BLaER1 (cell line): ENCODE results near the gene ZSCAN22.
"Not testable (repeated sequence)": the region's sequence is repeated elsewhere in the genome, so short reads cannot be mapped to it uniquely, and the experiment has no call there.

Experiments
- H3K27ac ChIP-seq: shearing (Covaris generic); formaldehyde crosslinking; 2 replicates; pipeline ENCODE4 v1.8.1; 2022
- H3K27me3 ChIP-seq: shearing (Covaris generic); formaldehyde crosslinking; 2 replicates; pipeline ENCODE4 v1.8.1; 2022
- H3K36me3 ChIP-seq: shearing (Covaris generic); formaldehyde crosslinking; 2 replicates; pipeline ENCODE4 v1.8.1; 2022
- H3K4me1 ChIP-seq: shearing (Covaris generic); formaldehyde crosslinking; 2 replicates; pipeline ENCODE4 v1.8.1; 2022
- H3K4me2 ChIP-seq: shearing (Covaris generic); formaldehyde crosslinking; 2 replicates; pipeline ENCODE4 v1.8.1; 2022
- H3K4me3 ChIP-seq: shearing (Covaris generic); formaldehyde crosslinking; 2 replicates; pipeline ENCODE4 v1.8.1; 2022
- H3K9ac ChIP-seq: shearing (Covaris generic); formaldehyde crosslinking; 2 replicates; pipeline ENCODE4 v1.8.1; 2022
- H3K9me3 ChIP-seq: shearing (Covaris generic); formaldehyde crosslinking; 2 replicates; pipeline ENCODE4 v1.8.1; 2022
- H4K20me1 ChIP-seq: shearing (Covaris generic); formaldehyde crosslinking; 2 replicates; pipeline ENCODE4 v1.8.1; 2022
- Cebpa-rat ChIP-seq: shearing (Covaris generic); IDR thresholded peaks from 2 replicates; pipeline ENCODE4 v1.8.1; 2022

Gene ZSCAN22

GRCh38 chr19:58368561-58369360, 42.0 kb downstream of the ZSCAN22 start:
- Histone ChIP-seq H3K9me3 (no peaks in the 10 kb centered on the region), H3K9ac (no peak overlapping the region), H3K4me1 (peaks cover 42% of the 10 kb centered on the region), H3K27ac (no peak overlapping the region), H3K36me3 (peaks cover 34% of the 10 kb centered on the region), H3K4me2 (no peak overlapping the region), H3K4me3 (no peak overlapping the region), H3K27me3 (no peaks in the 10 kb centered on the region), H4K20me1 (no peaks in the 10 kb centered on the region)
- TF ChIP-seq Cebpa-rat = no peak

GRCh38 chr19:58372311-58373133, 45.7 kb downstream of the ZSCAN22 start:
- Histone ChIP-seq H3K9ac (peak overlapping the region; percentile 63), H3K36me3 (peaks cover 22% of the 10 kb centered on the region), H4K20me1 (no peaks in the 10 kb centered on the region), H3K4me2 (peak overlapping the region; percentile 7; the same call in 1 of the 2 replicates), H3K4me1 (peaks cover 10% of the 10 kb centered on the region), H3K27ac (0 out of 2 replicates have a peak overlapping the region, but pooled peaks have one; percentile 11), H3K27me3 (no peaks in the 10 kb centered on the region), H3K9me3 (no peaks in the 10 kb centered on the region), H3K4me3 (no peak overlapping the region)
- TF ChIP-seq Cebpa-rat = no peak

- Histone ChIP-seq H3K9ac (no peak overlapping the region), H3K4me2 (no peak overlapping the region), H3K36me3 (peaks cover 5% of the 10 kb centered on the region), H3K27me3 (no peaks in the 10 kb centered on the region), H3K9me3 (no peaks in the 10 kb centered on the region), H3K4me3 (no peak overlapping the region), H4K20me1 (no peaks in the 10 kb centered on the region), H3K27ac (no peak overlapping the region), H3K4me1 (peaks cover 18% of the 10 kb centered on the region)
- no peak for TF ChIP-seq Cebpa-rat
Measured at GRCh38 chr19:58374200-58374599, 47.4 kb downstream of the ZSCAN22 start.

GRCh38 chr19:58376724-58377123, 49.9 kb downstream of the ZSCAN22 start:
- not testable (repeated sequence) for H3K36me3 ChIP-seq, H3K4me2 ChIP-seq, H3K27me3 ChIP-seq, H3K4me3 ChIP-seq, H3K9me3 ChIP-seq, H4K20me1 ChIP-seq, H3K9ac ChIP-seq, H3K27ac ChIP-seq
- H3K4me1 ChIP-seq = peaks cover 34% of the 10 kb centered on the region

- H3K4me2 ChIP-seq = peak overlapping the region; percentile 99
- H3K9me3 ChIP-seq = no peaks in the 10 kb centered on the region
- H3K4me3 ChIP-seq = peak overlapping the region; percentile 81
- peak overlapping the region; percentile 89; the same call in 1 of the 2 replicates for H3K9ac ChIP-seq
- H3K27ac ChIP-seq = peak overlapping the region; percentile 8; the same call in 1 of the 2 replicates
- no peak for TF ChIP-seq Cebpa-rat
- peaks cover 46% of the 10 kb centered on the region for H3K4me1 ChIP-seq
- H3K27me3 ChIP-seq = no peaks in the 10 kb centered on the region
- H3K36me3 ChIP-seq = no peaks in the 10 kb centered on the region
- no peaks in the 10 kb centered on the region for H4K20me1 ChIP-seq
Measured at GRCh38 chr19:58379246-58379645, 52.5 kb downstream of the ZSCAN22 start.

GRCh38 chr19:58380037-58380661, 53.4 kb downstream of the ZSCAN22 start:
- Histone ChIP-seq H3K36me3 (no peaks in the 10 kb centered on the region), H3K4me1 (peaks cover 47% of the 10 kb centered on the region), H3K4me2 (peak overlapping the region; percentile 99), H3K9me3 (no peaks in the 10 kb centered on the region), H3K27me3 (no peaks in the 10 kb centered on the region), H3K4me3 (peak overlapping the region; percentile 81), H3K9ac (peak overlapping the region; percentile 89), H4K20me1 (no peaks in the 10 kb centered on the region), H3K27ac (peak overlapping the region; percentile 94)
- TF ChIP-seq Cebpa-rat = no peak

- H3K36me3 ChIP-seq = no peaks in the 10 kb centered on the region
- H3K9ac ChIP-seq = peak within 1 kb of the TSS; percentile 89
- H3K27me3 ChIP-seq = no peaks in the 10 kb centered on the region
- H3K27ac ChIP-seq = peak within 1 kb of the TSS; percentile 94
- peaks cover 54% of the 10 kb centered on the region for H3K4me1 ChIP-seq
- no peaks in the 10 kb centered on the region for H4K20me1 ChIP-seq
- peak within 1 kb of the TSS; percentile 99 for H3K4me2 ChIP-seq
- H3K4me3 ChIP-seq = peak within 1 kb of the TSS; percentile 81
- no peaks in the 10 kb centered on the region for H3K9me3 ChIP-seq
- TF ChIP-seq Cebpa-rat = no peak
Measured at GRCh38 chr19:58380662-58381459, 54.1 kb downstream of the ZSCAN22 start, which contains the start of gene ZNF837. Gene ZNF837, minus strand, starts transcription at chr19:58381030. Its CDS starts 11,698 bp downstream, at chr19:58369332.

GRCh38 chr19:58381460-58382212, 54.8 kb downstream of the ZSCAN22 start:
- Histone ChIP-seq H3K4me3 (peak overlapping the region; percentile 81), H3K4me1 (peaks cover 62% of the 10 kb centered on the region), H3K27ac (peak overlapping the region; percentile 94), H3K4me2 (peak overlapping the region; percentile 97), H3K9ac (peak overlapping the region; percentile 79), H3K36me3 (no peaks in the 10 kb centered on the region), H3K9me3 (no peaks in the 10 kb centered on the region), H3K27me3 (no peaks in the 10 kb centered on the region), H4K20me1 (no peaks in the 10 kb centered on the region)
- TF ChIP-seq Cebpa-rat = no peak
